CD8-positive, alpha-beta memory T cell (primary cell): ENCODE data around the gene TBX10. TPM values are rescaled to one million over a fixed set of nuclear protein-coding genes. Genes with fewer than 3 reads are reported as not detected.
A peak's percentile ranks its signal among the peaks of the same experiment; 100 is the strongest.

Source experiments
- CTCF ChIA-PET: fragments of 350-600 bp; sonication (Branson Sonifier 250); formaldehyde crosslinking; loops from one replicate; lab custom pipeline; 2021; ENCODE audit warnings: antibody characterized with exemption; lab: Charles Lee
- POLR2A ChIA-PET: fragments of 350-600 bp; sonication (Branson Sonifier 250); formaldehyde crosslinking; loops from one replicate; lab custom pipeline; 2021; ENCODE audit warnings: antibody characterized with exemption; lab: Charles Lee
- DNase-seq, 5 donors: peaks; one replicate each; pipeline versions ENCODE4 v3.0.0 to v3.0.0-alpha.2; 2020 to 2022; ENCODE audit warnings: mixed read lengths in 1 of 5
- H3K27ac ChIP-seq: one replicate; pipeline ENCODE4 v1.7.0; 2013; ENCODE audit warnings: low read depth, mild to moderate bottlenecking, low read length, moderate library complexity
- H3K27me3 ChIP-seq: 2 replicates; pipeline ENCODE4 v1.7.0; 2013; ENCODE audit warnings: low read length, mild to moderate bottlenecking; ENCODE audit not compliant: insufficient read depth, poor library complexity, severe bottlenecking
- H3K36me3 ChIP-seq: 2 replicates; pipeline ENCODE4 v1.7.0; 2013; ENCODE audit warnings: mild to moderate bottlenecking, low read length, moderate library complexity; ENCODE audit not compliant: insufficient read depth
- H3K4me1 ChIP-seq: 2 replicates; pipeline ENCODE4 v1.7.0; 2013; ENCODE audit warnings: mild to moderate bottlenecking, low read length, moderate library complexity; ENCODE audit not compliant: insufficient read depth
- H3K4me3 ChIP-seq: 2 replicates; pipeline ENCODE4 v1.7.0; 2013; ENCODE audit warnings: mild to moderate bottlenecking, low read length
- H3K9me3 ChIP-seq: 2 replicates; pipeline ENCODE4 v1.7.0; 2013; ENCODE audit warnings: mild to moderate bottlenecking, low read length
- H3K27ac Mint-ChIP-seq, 8 donors: one replicate each; pipeline ENCODE4 v1.8.0; 2020 to 2021; ENCODE audit warnings: mixed read lengths in 8 of 8, mild to moderate bottlenecking in 6 of 8, inconsistent platforms in 3 of 8, moderate library complexity in 3 of 8
- H3K27me3 Mint-ChIP-seq, 2 donors: one replicate each; pipeline ENCODE4 v1.8.0; 2020 to 2021; ENCODE audit warnings: mixed read lengths in 2 of 2, mild to moderate bottlenecking in 1 of 2, moderate library complexity in 1 of 2
- H3K36me3 Mint-ChIP-seq, 3 donors: one replicate each; pipeline ENCODE4 v1.8.0; 2020 to 2021; ENCODE audit warnings: mixed read lengths in 3 of 3, inconsistent platforms in 1 of 3, mild to moderate bottlenecking in 1 of 3
- H3K4me1 Mint-ChIP-seq, 3 donors: one replicate each; pipeline ENCODE4 v1.8.0; 2020 to 2021; ENCODE audit warnings: mixed read lengths in 3 of 3, inconsistent platforms in 1 of 3, mild to moderate bottlenecking in 1 of 3
- H3K4me3 Mint-ChIP-seq, 7 donors: one replicate each; pipeline ENCODE4 v1.8.0; 2020 to 2021; ENCODE audit warnings: mixed read lengths in 7 of 7, mild to moderate bottlenecking in 6 of 7, moderate library complexity in 4 of 7, inconsistent platforms in 2 of 7
- H3K9me3 Mint-ChIP-seq, 5 donors: one replicate each; pipeline ENCODE4 v1.8.0; 2020 to 2022; ENCODE audit warnings: mixed read lengths in 5 of 5, mild to moderate bottlenecking in 3 of 5, moderate library complexity in 2 of 5, inconsistent platforms in 1 of 5
- polyA plus RNA-seq: library from polyadenylated mRNA; unstranded; fragments of 300-500 nt; fragmentation: Illumina TruSeq; gene quantifications from one replicate; pipeline ENCODE4 v1.2.3, GENCODE V29; 2021
- total RNA-seq, 2 experiments: library from RNA; stranded (reverse); gene quantifications; one replicate each; pipeline ENCODE4 v1.2.3, GENCODE V29; 2021

TBX10 gene
- total and polyA plus RNA-seq, 3 experiments from 2014 or later = not detected

- H3K36me3 ChIP-seq = peaks cover 18% of the 10 kb centered on the region
- CTCF ChIA-PET = interaction anchor here (4.8 kb wide), 1 partner anchor 17 kb away, joined by 61 read pairs; the partner anchor contains the start of gene NUDT8
- H3K9me3 ChIP-seq = no peaks in the 10 kb centered on the region
- H3K27me3 ChIP-seq = no peaks in the 10 kb centered on the region
- peak overlapping the region in 7 of 8 donors; percentile 24 to 99 (median 70) for H3K27ac Mint-ChIP-seq
- DNase-seq = no peak
- peaks cover 23 to 61% (median 26%) of the 10 kb centered on the region in 3 donors for H3K4me1 Mint-ChIP-seq
- H3K9me3 Mint-ChIP-seq = no peaks in the 10 kb centered on the region
- H3K4me3 Mint-ChIP-seq = peak overlapping the region in 1 of 7 donors; percentile 27
- H3K27ac ChIP-seq = no peak overlapping the region
- H3K27me3 Mint-ChIP-seq = no peaks in the 10 kb centered on the region
- no peak overlapping the region for H3K4me3 ChIP-seq
- H3K36me3 Mint-ChIP-seq = peaks cover 0 to 46% (median 2%) of the 10 kb centered on the region in 3 donors
- POLR2A ChIA-PET = no interaction called here
- peaks cover 46% of the 10 kb centered on the region for H3K4me1 ChIP-seq
Observed at GRCh38 chr11:67611704-67612587, 27.6 kb downstream of the TBX10 start.

DNA sequence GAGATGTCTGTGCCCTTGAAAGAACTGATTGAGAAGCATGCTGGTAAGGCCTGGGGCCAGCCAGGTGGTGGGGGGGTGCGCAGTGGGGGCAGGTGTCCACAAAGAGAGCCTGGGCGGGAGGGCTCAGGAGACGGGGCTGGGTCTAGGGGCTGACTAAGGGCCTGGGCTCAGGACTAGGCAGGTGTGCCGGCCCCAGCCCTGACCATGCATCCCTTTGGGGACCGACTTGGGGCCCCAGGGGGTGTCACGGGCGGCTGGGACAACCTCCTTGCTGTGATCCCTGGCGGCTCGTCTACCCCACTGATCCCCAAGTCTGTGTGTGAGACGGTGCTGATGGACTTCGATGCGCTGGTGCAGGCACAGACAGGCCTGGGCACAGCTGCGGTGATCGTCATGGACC is 28.4 kb downstream of the TBX10 start:
- no peaks in the 10 kb centered on the region for H3K27me3 ChIP-seq
- ChIA-PET POLR2A (no interaction called here), CTCF (no interaction called here)
- Mint-ChIP-seq H3K4me3 (no peak overlapping the region), H3K27me3 (no peaks in the 10 kb centered on the region), H3K4me1 (peaks cover 24 to 64% (median 30%) of the 10 kb centered on the region in 3 donors), H3K36me3 (peaks cover 0 to 46% (median 2%) of the 10 kb centered on the region in 3 donors), H3K9me3 (no peaks in the 10 kb centered on the region), H3K27ac (no peak overlapping the region)
- no peak overlapping the region for H3K27ac ChIP-seq
- H3K4me3 ChIP-seq = no peak overlapping the region
- DNase-seq = no peak
- H3K9me3 ChIP-seq = no peaks in the 10 kb centered on the region
- peaks cover 18% of the 10 kb centered on the region for H3K36me3 ChIP-seq
- peaks cover 46% of the 10 kb centered on the region for H3K4me1 ChIP-seq

- H3K36me3 ChIP-seq = peaks cover 18% of the 10 kb centered on the region
- H3K27ac ChIP-seq = no peak overlapping the region
- Mint-ChIP-seq H3K4me3 (peak overlapping the region in 1 of 7 donors; percentile 27), H3K27me3 (no peaks in the 10 kb centered on the region), H3K9me3 (no peaks in the 10 kb centered on the region), H3K4me1 (peaks cover 27 to 60% (median 35%) of the 10 kb centered on the region in 3 donors), H3K36me3 (peaks cover 0 to 46% (median 2%) of the 10 kb centered on the region in 3 donors), H3K27ac (peak overlapping the region in 4 of 8 donors; percentile 17 to 82 (median 58))
- H3K9me3 ChIP-seq = no peaks in the 10 kb centered on the region
- no peak for DNase-seq
- peaks cover 43% of the 10 kb centered on the region for H3K4me1 ChIP-seq
- no peaks in the 10 kb centered on the region for H3K27me3 ChIP-seq
- POLR2A ChIA-PET = no interaction called here
- no peak overlapping the region for H3K4me3 ChIP-seq
- CTCF ChIA-PET = no interaction called here
Observed at GRCh38 chr11:67610302-67610868, 29.2 kb downstream of the TBX10 start.

GRCh38 chr11:67609316-67609715 is 30.2 kb downstream of the TBX10 start:
- POLR2A ChIA-PET = no interaction called here
- peaks cover 18% of the 10 kb centered on the region for H3K36me3 ChIP-seq

DNA sequence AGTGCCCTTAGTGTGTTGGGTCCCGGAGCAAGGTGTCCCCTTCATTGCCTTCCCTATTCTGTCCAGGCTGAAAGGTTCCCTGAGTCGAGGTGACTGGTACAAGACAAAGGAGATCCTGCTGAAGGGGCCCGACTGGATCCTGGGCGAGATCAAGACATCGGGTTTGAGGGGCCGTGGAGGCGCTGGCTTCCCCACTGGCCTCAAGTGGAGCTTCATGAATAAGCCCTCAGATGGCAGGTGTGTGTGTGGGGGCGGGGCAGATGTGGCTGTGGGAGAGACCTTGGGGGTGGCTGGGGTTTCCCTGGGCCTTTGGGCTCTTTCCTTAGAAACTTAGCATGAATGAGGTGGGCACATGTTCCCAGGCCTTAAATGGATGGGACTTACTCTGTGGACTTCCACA is 31.1 kb downstream of the TBX10 start:
- Mint-ChIP-seq H3K4me1 (peaks cover 13 to 41% (median 21%) of the 10 kb centered on the region in 3 donors), H3K36me3 (peaks cover 0 to 44% (median 2%) of the 10 kb centered on the region in 3 donors), H3K9me3 (no peaks in the 10 kb centered on the region), H3K27ac (peak overlapping the region; percentile 36 to 87 (median 56)), H3K27me3 (no peaks in the 10 kb centered on the region), H3K4me3 (peak overlapping the region; percentile 40 to 93 (median 88))
- Histone ChIP-seq H3K27ac (no peak overlapping the region), H3K36me3 (peaks cover 18% of the 10 kb centered on the region), H3K4me1 (peaks cover 24% of the 10 kb centered on the region), H3K4me3 (no peak overlapping the region), H3K27me3 (no peaks in the 10 kb centered on the region), H3K9me3 (no peaks in the 10 kb centered on the region)
- POLR2A ChIA-PET = no interaction called here
- no peak for DNase-seq
- CTCF ChIA-PET = interaction anchor here (1.2 to 1.7 kb wide), 4 partner anchors 21 to 46 kb away, joined by 3 to 8 read pairs (median 5); partner anchors contain the start of gene NUDT8

More at GRCh38 chr11:67609316-67609715, 30.2 kb downstream of the TBX10 start:
- H3K27me3 Mint-ChIP-seq = no peaks in the 10 kb centered on the region
- H3K36me3 Mint-ChIP-seq = peaks cover 0 to 46% (median 2%) of the 10 kb centered on the region in 3 donors
- peak overlapping the region in 5 of 8 donors; percentile 36 to 77 (median 61) for H3K27ac Mint-ChIP-seq
- peaks cover 33% of the 10 kb centered on the region for H3K4me1 ChIP-seq
- CTCF ChIA-PET = interaction anchor here (1.7 kb wide), 1 partner anchor 20 kb away, joined by 8 read pairs; the partner anchor contains the start of gene NUDT8
- H3K4me3 Mint-ChIP-seq = peak overlapping the region in 1 of 7 donors; percentile 27
- no peak overlapping the region for H3K4me3 ChIP-seq
- H3K9me3 ChIP-seq = no peaks in the 10 kb centered on the region
- no peaks in the 10 kb centered on the region for H3K9me3 Mint-ChIP-seq
- H3K27ac ChIP-seq = no peak overlapping the region
- H3K27me3 ChIP-seq = no peaks in the 10 kb centered on the region
- peaks cover 22 to 49% (median 29%) of the 10 kb centered on the region in 3 donors for H3K4me1 Mint-ChIP-seq
- DNase-seq = no peak

GRCh38 chr11:67607507-67607906 is 32.1 kb downstream of the TBX10 start:
- Mint-ChIP-seq H3K4me3 (peak overlapping the region; percentile 84 to 96 (median 91)), H3K27ac (peak overlapping the region; percentile 65 to 94 (median 90)), H3K9me3 (no peaks in the 10 kb centered on the region), H3K36me3 (peaks cover 0 to 39% (median 2%) of the 10 kb centered on the region in 3 donors), H3K4me1 (peaks cover 8 to 32% (median 15%) of the 10 kb centered on the region in 3 donors), H3K27me3 (peaks cover 5 to 7% of the 10 kb centered on the region in 2 donors)
- peak overlapping the region; percentile 71 for H3K4me3 ChIP-seq
- POLR2A ChIA-PET = no interaction called here
- CTCF ChIA-PET = interaction anchor here (1.6 to 1.7 kb wide), 3 partner anchors 22 to 41 kb away, joined by 4 to 8 read pairs (median 6); partner anchors contain the start of gene NUDT8
- H3K27ac ChIP-seq = peak overlapping the region; percentile 75
- H3K4me1 ChIP-seq = peaks cover 18% of the 10 kb centered on the region
- H3K9me3 ChIP-seq = no peaks in the 10 kb centered on the region
- no peak for DNase-seq
- no peaks in the 10 kb centered on the region for H3K27me3 ChIP-seq
- peaks cover 18% of the 10 kb centered on the region for H3K36me3 ChIP-seq

- Histone ChIP-seq H3K9me3 (no peaks in the 10 kb centered on the region), H3K27ac (peak within 1 kb of the TSS; percentile 75), H3K4me1 (peaks cover 18% of the 10 kb centered on the region), H3K4me3 (peak within 1 kb of the TSS; percentile 71), H3K36me3 (peaks cover 18% of the 10 kb centered on the region), H3K27me3 (no peaks in the 10 kb centered on the region)
- ChIA-PET CTCF (no interaction called here), POLR2A (no interaction called here)
- no peaks in the 10 kb centered on the region for H3K9me3 Mint-ChIP-seq
- H3K27me3 Mint-ChIP-seq = peaks cover 5 to 8% of the 10 kb centered on the region in 2 donors
- DNase-seq = peak; percentile 93 to 96 (median 95)
- H3K36me3 Mint-ChIP-seq = peaks cover 0 to 31% (median 2%) of the 10 kb centered on the region in 3 donors
- peaks cover 6 to 30% (median 15%) of the 10 kb centered on the region in 3 donors for H3K4me1 Mint-ChIP-seq
- H3K4me3 Mint-ChIP-seq = peak within 1 kb of the TSS; percentile 84 to 96 (median 91)
- H3K27ac Mint-ChIP-seq = peak within 1 kb of the TSS; percentile 65 to 94 (median 92)
Observed at GRCh38 chr11:67606492-67607295, 32.9 kb downstream of the TBX10 start, which contains the start of gene NDUFV1. Gene NDUFV1, plus strand, starts transcription at chr11:67606936. Its CDS starts 69 bp downstream, at chr11:67607005.
